NCI-H524 (cell line): ENCODE results near the gene AOC3.
"Not testable (repeated sequence)": the region's sequence is repeated elsewhere in the genome, so short reads cannot be mapped to it uniquely, and the experiment has no call there.

ENCODE experiments used
- DNase-seq, 2 experiments: peaks; one replicate each; lab custom pipeline; 2025; lab: John Stamatoyannopoulos, UW

The AOC3 gene

DNA sequence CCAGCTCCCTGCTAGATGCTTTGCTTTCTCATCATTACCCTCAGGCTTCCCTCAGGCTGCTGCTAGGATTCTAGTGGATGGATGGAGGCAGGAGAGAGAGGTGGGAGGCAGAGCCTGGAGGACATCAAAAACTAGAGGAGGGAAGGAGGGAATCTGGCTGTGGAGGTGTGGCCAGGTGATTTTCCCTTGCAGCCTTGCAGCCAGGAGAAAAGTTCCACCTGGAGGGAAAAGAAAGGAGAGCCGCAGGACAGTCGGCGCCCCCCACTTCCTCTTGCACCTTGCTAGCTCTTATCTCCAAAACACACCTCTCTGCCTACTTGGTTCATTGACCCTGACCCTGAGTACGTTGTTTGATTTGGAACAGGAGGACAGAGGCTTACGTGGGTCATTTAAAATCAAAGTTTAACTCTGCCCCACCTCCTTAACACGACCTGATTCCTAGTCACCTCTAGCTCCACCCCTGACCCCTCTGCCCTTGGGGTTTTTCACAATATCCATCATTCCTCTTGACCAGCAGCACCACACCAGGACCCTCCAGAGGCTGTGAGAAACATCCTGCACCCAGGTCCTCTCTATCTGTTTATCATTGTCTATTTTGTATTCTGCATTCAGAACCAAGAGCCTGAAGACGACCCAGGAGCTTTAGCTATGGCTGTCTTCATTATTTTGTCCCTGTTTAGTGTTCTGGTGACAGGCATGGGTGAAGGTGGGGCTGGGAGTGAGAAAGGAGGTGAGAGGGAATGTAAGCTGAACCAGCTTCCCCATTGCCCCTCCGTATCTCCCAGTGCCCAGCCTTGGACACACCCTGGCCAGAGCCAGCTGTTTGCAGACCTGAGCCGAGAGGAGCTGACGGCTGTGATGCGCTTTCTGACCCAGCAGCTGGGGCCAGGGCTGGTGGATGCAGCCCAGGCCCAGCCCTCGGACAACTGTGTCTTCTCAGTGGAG lies 15.9 kb downstream of the AOC3 start:
- DNase-seq, result no peak

DNA sequence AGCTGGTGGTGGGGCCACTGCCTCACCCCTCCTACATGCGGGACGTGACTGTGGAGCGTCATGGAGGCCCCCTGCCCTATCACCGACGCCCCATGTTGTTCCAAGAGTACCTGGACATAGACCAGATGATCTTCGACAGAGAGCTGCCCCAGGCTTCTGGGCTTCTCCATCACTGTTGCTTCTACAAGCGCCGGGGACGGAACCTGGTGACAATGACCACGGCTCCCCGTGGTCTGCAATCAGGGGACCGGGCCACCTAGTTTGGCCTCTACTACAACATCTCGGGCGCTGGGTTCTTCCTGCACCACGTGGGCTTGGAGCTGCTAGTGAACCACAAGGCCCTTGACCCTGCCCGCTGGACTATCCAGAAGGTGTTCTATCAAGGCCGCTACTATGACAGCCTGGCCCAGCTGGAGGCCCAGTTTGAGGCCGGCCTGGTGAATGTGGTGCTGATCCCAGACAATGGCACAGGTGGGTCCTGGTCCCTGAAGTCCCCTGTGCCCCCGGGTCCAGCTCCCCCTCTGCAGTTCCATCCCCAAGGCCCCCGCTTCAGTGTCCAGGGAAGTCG lies 16.8 kb downstream of the AOC3 start:
- DNase-seq, result not testable (repeated sequence)

DNA sequence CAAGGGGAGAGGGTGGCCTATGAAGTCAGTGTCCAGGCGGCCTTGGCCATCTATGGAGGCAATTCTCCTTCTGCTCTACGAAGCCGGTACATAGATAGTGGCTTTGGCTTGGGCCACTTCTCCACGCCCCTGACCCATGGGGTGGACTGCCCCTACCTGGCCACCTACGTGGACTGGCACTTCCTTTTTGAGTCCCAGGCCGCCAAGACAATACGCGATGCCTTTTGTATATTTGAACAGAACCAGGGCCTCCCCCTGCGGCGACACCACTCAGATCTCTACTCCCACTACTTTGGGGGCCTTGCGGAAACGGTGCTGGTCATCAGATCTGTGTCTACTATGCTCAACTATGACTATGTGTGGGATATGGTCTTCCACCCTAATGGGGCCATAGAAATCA lies 17.3 kb downstream of the AOC3 start:
- DNase-seq, result no peak

DNA sequence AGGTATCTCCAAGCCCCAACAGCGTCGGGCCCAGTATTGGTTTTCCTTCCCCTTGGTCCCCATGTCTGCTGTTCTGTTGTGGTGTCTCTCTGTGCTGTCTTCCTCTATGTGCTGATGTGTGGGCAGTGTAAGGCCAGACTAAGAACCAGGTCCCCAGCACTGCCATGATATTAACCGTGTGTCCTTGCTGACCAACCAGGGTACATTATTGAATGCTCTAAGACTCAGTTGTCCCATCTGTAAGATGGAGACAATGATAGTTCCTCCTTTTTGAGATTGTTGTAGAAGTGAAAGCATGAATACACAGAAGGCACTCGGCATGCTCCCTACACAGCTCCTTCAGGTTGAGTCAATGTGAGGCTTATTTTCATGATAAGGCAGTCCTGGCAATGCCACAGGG lies 20.6 kb downstream of the AOC3 start:
- no peak for DNase-seq

DNA sequence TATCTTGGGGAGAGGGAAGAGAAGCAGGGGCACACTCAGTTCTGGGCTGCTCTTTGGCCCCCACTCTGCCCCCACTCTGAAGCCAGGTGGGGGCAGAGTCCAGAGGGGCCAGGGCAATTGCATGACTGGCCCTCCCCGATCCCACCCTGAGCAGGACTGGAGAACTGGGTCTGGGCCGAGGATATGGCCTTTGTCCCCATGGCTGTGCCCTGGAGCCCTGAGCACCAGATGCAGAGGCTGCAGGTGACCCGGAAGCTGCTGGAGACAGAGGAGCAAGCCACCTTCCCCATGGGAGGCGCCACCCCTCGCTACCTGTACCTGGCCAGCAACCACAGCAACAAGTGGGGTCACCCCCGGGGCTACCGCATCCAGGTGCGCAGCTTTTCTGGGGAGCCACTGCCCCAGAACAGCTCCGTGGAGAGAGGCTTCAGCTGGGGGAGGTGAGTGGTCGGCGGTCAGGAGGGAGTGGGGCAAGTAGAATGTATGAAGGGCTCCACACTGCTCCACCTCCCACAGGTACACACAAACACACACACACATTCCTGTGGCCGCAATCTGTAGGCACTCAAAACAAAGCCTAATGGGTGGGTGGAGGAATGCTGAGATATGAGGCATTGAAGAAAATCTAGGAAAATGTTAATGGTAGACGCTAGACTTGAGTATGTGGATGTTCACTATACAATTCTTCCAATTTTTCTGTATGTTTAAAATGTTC lies 21.4 kb downstream of the AOC3 start:
- DNase-seq, result no peak

DNA sequence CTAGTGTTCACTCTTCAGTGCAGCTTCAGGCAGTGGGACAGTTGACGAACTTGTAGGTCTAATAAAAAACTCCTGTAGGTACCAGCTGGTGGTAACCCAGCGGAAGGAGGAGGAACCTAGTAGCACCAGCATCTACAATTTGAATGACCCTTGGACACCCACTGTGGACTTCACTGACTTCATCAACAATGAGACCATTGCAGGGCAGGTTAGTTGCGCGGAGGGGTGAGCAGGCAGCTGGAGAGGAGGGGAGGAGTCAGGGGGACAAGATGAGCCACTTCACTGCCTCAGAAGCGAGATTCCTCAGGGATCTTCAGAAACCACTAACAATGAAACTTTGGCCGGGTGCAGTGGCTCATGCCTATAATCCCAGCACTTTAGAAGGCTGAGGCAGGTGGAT lies 22.3 kb downstream of the AOC3 start:
- DNase-seq, result no peak

DNA sequence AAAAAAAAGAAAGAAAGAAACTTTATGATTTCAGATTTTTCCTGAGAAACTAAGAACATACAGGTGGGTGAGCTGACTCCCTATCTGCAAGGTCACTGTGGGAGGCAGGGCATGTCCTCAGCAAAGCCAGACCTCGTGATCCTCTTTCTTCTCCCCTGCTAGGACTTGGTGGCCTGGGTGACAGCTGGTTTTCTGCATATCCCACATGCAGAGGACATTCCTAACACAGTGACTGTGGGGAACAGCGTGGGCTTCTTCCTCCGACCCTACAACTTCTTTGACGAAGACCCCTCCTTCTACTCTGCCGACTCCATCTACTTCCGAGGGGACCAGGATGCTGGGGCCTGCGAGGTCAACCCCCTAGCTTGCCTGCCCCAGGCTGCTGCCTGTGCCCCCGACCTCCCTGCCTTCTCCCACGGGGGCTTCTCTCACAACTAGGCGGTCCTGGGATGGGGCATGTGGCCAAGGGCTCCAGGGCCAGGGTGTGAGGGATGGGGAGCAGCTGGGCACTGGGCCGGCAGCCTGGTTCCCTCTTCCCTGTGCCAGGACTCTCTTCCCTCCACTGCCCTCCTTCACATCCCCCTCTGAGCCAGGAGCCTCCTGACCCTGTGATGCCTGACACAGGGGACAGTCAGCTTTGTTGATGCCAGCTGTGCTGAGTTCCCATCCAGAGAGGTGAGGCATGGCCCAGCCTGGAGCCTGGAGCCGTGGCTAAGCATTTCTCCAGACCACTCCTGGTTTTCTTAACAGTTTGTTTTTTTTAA lies 23.1 kb downstream of the AOC3 start:
- not testable (repeated sequence) for DNase-seq

DNA sequence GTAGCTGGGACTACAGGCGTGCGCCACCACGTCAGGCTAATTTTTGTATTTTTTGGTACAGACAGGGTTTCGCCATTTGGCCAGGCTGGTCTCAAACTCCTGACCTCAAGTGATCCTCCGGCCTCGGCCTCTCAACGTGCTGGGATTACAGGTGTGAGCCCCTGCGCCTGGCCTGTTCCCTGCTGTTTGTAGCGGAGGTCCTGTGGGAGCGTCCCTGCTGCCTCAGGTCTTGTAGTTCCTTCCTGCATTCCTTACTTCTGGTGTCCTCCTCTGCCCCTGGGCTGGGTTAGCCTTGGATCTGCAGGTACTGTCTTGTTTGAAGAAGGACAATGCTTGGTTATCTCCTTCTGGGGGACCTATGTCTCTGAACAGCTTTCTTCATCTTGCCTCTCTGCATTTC lies 26.0 kb downstream of the AOC3 start:
- DNase-seq, result no peak

DNA sequence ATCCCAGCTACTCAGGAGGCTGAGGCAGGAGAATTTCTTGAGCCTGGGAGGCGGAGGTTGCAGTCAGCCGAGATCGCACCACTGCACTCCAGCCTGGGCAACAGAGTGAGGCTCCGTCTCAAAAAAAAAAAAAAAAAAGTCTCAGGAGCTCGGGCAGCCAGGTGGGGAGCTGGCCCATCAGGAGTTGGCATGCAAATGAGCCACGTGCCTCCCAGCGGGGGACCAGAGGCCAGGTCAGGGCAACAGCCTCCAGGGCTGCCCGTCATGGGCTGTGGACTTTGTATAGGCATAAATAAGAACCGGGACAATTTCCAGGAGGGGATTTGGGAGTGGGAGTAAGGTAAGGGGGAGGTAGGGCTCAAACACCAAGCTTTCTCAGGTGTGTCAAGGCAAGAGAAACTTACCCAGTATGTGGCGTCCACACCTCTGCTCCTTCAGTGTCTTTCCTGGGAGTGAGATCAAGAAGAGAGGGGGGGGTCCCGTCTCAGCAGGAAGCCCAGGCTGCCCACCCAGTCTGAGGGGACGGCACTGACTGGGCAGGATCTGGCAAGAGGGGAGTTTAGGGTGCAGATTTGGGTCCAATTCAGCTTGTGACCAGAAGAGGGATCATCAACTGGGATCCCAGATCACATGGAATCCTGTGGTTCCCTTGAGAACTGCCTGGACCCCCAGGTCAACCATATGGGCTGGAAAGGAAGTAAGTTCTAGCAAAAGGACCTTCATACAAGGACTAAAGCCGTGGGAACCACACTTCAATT lies 27.3 kb downstream of the AOC3 start:
- peak in 1 of 2 experiments; percentile 17 for DNase-seq

DNA sequence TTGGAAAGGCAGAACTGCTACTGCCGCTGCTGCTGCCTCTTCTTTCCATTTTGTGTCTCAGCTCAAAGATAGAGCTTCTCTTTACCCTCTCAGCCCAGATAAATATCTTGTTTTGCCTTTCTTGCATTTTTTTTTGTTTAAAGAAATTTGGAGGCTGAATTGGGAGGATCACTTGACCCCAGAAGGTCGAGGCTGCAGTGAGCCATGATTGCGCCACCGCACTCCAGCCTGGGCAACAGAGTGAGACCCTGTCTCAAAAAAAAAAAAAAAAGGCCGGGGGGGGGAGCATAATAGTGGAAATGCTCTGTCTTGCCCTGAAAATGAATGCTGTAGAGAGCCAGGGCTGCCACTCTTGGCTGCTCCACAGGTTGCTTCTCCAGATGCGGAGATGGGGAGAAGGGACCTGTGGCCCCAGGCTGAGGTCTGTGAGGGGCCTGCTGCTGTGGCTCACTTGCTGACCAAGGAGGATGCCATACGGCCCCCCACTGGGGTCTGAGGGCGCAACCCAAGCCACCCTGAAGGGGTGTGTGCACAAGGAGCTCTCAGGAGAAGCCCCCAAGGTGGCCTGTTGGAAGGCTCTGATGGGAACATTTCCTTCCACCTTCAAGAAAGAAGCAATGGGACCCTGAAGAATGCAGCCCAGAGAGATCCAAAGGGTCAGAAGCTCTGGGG lies 28.1 kb downstream of the AOC3 start:
- no peak for DNase-seq

DNA sequence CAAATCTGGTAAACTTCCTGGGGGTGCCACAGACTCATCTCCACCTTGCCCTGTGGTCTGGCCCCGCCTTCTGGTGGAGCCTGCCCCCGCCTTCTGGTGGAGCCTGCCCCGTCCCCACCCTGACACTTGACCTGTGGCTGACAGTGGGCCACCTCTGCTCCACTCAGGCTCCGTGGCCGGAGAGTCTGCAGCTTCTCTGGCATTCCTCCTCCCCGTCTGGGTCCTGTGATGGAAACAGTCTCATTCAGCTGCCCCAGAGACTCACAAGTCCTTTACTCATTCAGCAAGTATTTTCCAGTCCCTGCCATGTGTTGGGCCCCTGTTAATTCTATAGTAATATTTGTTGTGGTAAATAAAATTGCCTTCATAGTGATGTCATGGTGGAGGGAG lies 28.6 kb downstream of the AOC3 start:
- no peak for DNase-seq

DNA sequence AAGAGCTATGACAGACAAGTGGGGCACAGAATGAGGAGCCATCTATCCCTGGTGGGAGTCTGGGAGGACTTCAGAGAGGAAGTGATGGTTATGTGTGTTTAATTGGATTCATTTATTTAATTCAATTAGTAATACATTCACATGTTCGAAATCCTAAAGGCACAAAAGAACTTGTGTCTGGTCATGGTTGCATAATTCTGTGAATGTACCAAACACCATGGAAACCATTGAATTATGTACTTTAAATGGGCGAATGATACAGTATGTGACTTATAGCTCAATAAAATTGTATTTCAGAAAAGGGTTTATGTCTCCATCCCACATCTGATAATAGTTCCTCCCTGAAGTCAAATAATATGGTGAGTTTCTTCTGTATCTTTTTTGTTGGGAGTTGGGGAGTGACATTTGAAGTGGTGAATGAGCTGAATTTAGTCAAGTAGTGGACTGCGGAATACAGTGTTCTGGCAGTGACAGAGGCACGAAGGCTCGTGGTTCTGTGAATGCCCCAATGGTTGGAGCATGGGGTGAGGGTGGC lies 29.8 kb downstream of the AOC3 start:
- no peak for DNase-seq

DNA sequence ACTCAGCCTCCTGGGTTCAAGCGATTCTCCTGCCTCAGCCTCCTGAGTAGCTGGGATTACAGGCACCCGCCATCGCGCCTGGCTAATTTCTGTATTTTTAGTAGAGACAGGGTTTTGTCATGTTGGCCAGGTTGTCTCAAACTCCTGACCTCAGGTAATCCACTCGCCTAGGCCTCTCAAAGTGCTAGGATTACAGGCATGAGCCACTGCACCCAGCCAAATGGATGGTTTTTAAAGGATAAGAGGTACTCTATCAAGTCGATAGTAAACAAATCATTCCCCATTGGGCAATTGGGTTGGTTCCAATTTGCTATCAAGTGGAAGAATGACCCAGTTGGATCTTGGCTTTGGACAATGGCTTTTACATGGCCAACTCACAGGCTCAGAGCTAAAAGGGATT lies 30.7 kb downstream of the AOC3 start:
- DNase-seq, result not testable (repeated sequence)

DNA sequence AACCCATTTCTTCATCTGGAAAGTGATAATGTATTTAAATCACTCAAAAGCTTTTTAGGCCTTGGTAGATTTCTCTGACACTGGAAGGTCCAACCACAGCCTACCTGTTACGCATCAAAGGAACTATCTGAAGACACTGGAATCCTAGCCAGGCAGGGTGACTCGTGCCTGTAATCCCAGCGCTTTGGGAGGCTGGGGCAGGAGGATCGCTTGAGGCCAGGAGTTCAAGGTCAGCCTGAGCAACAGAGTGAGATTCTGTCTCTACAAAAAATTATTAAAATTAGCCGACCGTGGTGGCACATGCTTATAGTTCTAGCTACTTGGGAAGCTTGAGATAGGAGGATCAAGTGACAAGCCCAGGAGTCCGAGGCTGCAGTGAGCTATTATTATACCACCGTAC lies 31.2 kb downstream of the AOC3 start:
- DNase-seq, result no peak

DNA sequence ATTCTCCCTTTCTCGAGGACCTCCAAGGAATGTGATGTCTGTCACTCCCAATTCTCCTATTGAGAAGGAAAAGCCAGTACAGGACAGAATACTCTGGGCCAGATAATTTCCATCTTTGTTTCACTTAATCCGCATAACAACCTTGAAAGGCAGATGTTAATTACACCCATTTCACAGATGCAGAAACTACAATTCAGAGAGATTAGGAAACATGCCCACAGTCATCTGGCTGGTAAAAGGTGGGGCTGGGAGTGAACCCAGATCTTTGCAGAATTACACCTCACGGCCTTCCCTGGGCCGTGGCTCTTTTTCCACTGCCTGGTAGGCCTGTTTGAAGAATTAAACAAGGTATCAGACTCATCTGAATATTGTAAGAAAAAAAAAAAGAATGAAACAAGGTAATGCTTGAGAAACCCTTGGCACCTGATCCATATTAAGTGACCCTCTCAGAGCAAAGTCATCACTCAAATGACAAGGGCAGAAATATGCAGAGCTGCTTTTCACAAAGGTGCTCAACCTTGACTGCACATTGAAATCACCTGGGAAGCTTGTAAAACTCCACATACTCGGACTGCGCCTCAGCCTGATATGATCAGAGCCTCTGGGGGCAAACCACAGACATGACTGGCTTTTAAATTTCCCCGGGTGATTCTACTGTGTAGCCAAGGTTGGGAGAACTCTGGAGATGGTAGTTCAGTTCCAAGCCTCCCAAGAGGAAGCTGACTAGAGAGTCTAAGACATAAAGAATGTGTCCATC lies 33.0 kb downstream of the AOC3 start:
- no peak for DNase-seq

DNA sequence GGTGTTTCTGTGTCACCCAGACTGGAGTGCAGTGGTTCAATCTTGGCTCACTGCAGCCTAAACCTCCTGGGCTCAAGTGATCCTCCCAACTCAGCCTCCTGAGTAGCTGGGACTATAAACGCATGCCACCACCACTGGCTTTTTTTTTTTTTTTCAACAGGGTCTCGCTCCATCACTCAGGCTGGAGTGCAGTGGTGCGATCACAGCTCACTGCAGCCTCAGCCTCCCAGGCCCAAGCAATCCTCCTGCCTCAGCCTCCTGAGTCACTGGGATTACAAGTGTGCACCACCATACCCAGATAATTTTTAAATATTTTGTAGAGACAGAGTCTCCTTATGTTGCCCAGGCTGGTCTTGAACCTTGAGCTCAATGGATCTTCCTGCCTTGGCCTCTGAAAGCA lies 34.8 kb downstream of the AOC3 start:
- DNase-seq, result not testable (repeated sequence)

DNA sequence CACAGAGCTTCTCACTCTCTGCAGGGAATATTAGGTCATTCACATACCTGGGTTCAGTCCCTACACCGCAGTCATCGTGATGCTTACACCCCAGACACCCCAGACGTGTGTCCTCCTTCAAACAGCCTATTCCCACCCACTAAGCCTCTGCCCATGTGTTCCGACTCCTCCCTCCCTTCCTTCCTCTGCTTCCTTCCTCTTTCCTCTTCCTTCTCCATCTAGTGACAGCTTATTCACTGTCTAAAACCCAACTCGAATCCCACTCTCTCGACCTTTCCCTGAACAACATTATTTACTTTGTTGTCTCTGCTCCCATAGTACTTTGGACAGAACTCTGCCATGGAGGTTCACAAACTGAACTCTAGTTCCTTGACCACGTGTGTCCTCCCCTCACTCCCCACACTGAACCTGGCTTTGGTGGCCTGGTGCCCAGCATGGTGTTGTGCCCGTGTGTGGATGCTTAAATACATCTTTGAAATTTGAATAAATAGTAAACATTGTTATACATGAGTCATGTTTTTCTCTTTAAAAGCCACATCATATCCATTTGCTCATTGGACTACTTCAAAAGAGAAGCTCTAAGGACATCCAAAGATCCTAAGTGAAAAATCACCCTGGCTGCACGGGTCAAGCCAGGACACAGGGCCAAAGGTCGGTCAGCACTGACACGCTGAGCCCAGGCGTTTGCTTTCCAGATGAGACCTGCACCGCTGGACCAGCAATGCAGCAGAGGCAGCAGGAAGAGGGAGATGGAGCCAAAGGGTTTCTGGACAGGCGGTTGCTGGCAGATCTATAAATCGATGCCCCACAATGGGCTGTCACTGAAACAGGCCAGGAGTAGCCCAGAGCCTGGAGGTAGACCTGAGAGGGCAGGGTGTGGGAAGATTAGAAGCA lies 35.5 kb downstream of the AOC3 start:
- DNase-seq, result no peak

DNA sequence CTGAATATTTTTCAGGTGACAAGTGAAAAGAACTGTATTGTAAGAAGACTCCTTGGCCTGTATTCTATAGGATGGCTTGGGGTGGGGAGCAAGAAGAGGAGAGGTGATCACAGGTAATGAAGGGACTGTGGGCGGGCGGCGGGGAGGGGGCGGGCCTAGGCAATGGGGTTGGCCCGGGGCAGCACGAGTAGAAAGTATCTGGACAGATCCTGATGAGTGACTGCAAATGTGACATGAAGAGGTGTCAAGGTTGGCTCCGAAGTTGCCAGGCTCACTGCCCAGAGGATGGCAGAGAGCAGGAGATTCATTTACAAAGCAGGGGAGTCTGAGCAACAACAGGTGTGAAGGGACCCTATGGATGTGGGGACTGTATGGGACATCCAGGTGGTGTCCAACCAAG lies 38.8 kb downstream of the AOC3 start:
- DNase-seq, result no peak
